Right lobe of liver (tissue), 4 donors: ENCODE data around the gene FAM83F.

Experiments
- POLR2A ChIP-seq: fragments of 450-650 bp; IDR thresholded peaks from one replicate; pipeline ENCODE4 v1.6.1; 2017; ENCODE audit warnings: antibody characterized with exemption, mild to moderate bottlenecking
- TF ChIP-seq, protein P1 (sequence below), 4 donors: fragments of 200-600 bp in 3 of 4; fragments of 450-650 bp in 1 of 4; IDR thresholded peaks; one replicate each; pipeline versions ENCODE4 v1.5.1 to v1.8.0; 2016 to 2022; ENCODE audit warnings: antibody characterized with exemption in 4 of 4, mild to moderate bottlenecking in 2 of 4
- donor health status: DM: no; HTN: no; CAD: no.
- donor health status: DM: no; HTN: no; CAD: no.
- donor health status: DM: no; HTN: yes; CAD: no.

DNA sequence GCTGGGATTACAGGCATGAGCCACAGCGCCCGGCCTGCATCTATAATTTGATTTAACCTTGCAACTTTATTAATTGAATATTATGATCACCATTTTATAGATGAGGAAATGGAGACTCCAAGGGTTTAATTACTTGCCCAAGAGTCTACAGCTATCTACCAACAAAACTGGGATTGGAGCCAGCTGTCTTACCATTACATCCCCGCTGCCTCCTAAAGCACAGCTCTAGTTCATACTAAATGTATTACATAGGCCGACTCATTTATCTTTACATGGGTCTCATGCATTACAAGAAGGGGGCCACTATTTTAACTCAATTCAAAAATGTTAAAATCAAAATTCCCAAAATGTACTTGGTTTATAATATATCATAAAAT lies 48.6 kb upstream of the FAM83F start:
- TF ChIP-seq, protein P1, sequence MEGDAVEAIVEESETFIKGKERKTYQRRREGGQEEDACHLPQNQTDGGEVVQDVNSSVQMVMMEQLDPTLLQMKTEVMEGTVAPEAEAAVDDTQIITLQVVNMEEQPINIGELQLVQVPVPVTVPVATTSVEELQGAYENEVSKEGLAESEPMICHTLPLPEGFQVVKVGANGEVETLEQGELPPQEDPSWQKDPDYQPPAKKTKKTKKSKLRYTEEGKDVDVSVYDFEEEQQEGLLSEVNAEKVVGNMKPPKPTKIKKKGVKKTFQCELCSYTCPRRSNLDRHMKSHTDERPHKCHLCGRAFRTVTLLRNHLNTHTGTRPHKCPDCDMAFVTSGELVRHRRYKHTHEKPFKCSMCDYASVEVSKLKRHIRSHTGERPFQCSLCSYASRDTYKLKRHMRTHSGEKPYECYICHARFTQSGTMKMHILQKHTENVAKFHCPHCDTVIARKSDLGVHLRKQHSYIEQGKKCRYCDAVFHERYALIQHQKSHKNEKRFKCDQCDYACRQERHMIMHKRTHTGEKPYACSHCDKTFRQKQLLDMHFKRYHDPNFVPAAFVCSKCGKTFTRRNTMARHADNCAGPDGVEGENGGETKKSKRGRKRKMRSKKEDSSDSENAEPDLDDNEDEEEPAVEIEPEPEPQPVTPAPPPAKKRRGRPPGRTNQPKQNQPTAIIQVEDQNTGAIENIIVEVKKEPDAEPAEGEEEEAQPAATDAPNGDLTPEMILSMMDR (IDR thresholded peaks at IDR 0.05) = no peak
- no peak for TF ChIP-seq POLR2A
